ENCODE data around the gene ELMO3.

ELMO3 gene

DNA sequence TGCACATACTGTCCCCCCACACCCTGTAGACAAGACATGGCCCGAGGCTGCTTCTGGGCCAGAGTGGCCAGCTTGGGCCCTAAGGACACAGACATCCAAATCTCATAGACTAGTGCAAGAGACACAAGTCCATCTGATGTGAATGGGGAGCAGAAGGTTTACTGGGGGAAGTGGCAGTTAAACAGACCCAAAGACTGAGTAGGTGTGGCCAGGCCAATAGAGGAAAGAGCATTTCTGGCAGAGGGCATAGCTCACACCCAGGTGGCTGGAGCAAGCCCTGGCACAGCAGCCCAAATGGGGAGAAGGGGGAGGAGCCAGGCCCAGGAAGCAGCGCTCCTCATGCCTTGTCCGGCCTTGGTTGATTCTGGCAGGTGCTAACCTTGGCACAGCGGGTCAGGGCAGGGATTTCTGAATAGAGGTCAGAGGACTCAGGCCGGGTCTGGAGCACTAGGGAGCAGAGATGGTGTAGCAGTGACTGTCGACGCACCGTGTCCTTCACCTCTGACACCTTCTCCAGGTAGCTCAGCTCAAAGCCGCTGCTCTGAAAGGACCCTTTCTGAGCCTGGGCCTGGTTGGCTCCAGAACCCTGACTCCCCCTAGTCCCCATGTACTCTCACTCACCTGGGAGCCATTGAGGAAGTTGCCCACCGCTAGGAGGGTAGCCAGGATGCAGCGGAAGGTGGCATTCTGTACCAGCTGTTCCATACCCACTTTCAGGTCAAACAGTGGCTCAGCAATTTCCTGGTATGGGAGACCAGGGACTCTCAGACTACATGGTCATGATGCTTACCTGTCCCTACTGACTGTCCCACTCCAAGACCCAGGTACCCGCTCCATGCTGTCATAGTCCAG lies 32.1 kb downstream of the ELMO3 start:
- no peaks in the 10 kb centered on the region for H3K27me3 ChIP-seq (ENCODE audit: insufficient read depth, poor library complexity, severe bottlenecking)
- TF ChIP-seq, protein P1, sequence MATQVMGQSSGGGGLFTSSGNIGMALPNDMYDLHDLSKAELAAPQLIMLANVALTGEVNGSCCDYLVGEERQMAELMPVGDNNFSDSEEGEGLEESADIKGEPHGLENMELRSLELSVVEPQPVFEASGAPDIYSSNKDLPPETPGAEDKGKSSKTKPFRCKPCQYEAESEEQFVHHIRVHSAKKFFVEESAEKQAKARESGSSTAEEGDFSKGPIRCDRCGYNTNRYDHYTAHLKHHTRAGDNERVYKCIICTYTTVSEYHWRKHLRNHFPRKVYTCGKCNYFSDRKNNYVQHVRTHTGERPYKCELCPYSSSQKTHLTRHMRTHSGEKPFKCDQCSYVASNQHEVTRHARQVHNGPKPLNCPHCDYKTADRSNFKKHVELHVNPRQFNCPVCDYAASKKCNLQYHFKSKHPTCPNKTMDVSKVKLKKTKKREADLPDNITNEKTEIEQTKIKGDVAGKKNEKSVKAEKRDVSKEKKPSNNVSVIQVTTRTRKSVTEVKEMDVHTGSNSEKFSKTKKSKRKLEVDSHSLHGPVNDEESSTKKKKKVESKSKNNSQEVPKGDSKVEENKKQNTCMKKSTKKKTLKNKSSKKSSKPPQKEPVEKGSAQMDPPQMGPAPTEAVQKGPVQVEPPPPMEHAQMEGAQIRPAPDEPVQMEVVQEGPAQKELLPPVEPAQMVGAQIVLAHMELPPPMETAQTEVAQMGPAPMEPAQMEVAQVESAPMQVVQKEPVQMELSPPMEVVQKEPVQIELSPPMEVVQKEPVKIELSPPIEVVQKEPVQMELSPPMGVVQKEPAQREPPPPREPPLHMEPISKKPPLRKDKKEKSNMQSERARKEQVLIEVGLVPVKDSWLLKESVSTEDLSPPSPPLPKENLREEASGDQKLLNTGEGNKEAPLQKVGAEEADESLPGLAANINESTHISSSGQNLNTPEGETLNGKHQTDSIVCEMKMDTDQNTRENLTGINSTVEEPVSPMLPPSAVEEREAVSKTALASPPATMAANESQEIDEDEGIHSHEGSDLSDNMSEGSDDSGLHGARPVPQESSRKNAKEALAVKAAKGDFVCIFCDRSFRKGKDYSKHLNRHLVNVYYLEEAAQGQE (IDR thresholded peaks at IDR 0.05; ENCODE audit: insufficient replicate concordance, low read depth) = no peak
- no peak for TF ChIP-seq GABPA (IDR thresholded peaks at IDR 0.05; ENCODE audit: low read depth)
- TF ChIP-seq, protein P2, sequence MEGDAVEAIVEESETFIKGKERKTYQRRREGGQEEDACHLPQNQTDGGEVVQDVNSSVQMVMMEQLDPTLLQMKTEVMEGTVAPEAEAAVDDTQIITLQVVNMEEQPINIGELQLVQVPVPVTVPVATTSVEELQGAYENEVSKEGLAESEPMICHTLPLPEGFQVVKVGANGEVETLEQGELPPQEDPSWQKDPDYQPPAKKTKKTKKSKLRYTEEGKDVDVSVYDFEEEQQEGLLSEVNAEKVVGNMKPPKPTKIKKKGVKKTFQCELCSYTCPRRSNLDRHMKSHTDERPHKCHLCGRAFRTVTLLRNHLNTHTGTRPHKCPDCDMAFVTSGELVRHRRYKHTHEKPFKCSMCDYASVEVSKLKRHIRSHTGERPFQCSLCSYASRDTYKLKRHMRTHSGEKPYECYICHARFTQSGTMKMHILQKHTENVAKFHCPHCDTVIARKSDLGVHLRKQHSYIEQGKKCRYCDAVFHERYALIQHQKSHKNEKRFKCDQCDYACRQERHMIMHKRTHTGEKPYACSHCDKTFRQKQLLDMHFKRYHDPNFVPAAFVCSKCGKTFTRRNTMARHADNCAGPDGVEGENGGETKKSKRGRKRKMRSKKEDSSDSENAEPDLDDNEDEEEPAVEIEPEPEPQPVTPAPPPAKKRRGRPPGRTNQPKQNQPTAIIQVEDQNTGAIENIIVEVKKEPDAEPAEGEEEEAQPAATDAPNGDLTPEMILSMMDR (IDR thresholded peaks at IDR 0.05; ENCODE audit: insufficient read depth, low read length) = no peak
- TF ChIP-seq SPI1 (IDR thresholded peaks at IDR 0.05; ENCODE audit: borderline replicate concordance, low read depth) = no peak
- no peak for TF ChIP-seq POLR2AphosphoS5 (IDR thresholded peaks at IDR 0.05; ENCODE audit: low read depth)
- no peak overlapping the region for H3K4me3 ChIP-seq (replicated peaks; ENCODE audit: insufficient read depth, low read length)
- DNase-seq (ENCODE audit: low read depth in 1 of 2, low spot score in 1 of 2) = no peak
- no peak overlapping the region for H3K27ac ChIP-seq (replicated peaks)

DNA sequence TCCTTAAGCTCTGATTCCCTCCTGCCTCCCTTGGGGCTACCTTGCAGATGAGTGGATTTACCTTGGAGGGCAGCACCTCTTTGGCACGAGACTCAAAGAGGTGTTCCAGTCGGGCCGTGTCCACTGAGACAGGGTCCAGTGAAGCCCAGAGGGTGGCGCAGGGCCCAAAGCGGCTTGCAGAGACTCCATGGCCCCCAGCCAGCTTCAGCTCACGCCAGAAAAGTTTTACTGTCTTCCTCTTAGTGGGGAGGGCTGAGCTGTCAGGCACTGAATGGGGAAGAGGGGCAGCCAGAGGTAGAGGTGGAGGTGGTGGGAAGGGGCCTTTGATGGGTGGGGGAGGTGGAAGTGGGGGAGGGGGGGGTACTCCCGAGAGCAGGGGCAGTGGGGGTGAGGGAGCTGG lies 34.7 kb downstream of the ELMO3 start:
- Histone ChIP-seq H3K27ac (replicated peaks) (no peak overlapping the region), H3K4me3 (replicated peaks; ENCODE audit: insufficient read depth, low read length) (no peak overlapping the region), H3K27me3 (ENCODE audit: insufficient read depth, poor library complexity, severe bottlenecking) (no peaks in the 10 kb centered on the region)
- DNase-seq (ENCODE audit: low read depth in 1 of 2, low spot score in 1 of 2) = no peak
- TF ChIP-seq, protein P1 (IDR thresholded peaks at IDR 0.05; ENCODE audit: insufficient replicate concordance, low read depth) = no peak
- TF ChIP-seq SPI1 (IDR thresholded peaks at IDR 0.05; ENCODE audit: borderline replicate concordance, low read depth) = no peak
- TF ChIP-seq, protein P2 (IDR thresholded peaks at IDR 0.05; ENCODE audit: insufficient read depth, low read length) = no peak
- no peak for TF ChIP-seq POLR2AphosphoS5 (IDR thresholded peaks at IDR 0.05; ENCODE audit: low read depth)
- no peak for TF ChIP-seq GABPA (IDR thresholded peaks at IDR 0.05; ENCODE audit: low read depth)

DNA sequence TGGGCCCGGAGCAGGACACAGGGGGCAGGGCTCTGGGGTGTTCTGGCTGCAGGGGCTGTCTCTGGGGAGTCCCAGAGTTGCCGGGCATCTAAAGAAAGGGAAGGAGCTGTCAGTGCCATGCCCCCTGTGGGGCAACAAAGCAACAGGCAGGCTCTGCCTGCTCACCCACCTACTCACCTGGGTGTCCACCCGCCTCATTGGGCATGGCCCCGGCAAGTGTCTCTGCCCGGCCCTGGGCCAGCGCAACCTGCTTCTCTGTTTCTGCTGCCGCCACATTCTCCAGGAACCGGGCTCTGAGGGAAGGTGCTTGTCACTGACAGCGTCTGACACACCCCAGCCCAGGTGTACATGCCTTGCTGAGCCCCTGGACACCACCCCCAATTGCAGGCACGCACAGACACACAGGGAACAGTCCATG lies 35.3 kb downstream of the ELMO3 start:
- DNase-seq (ENCODE audit: low read depth in 1 of 2, low spot score in 1 of 2) = no peak
- no peak overlapping the region for H3K27ac ChIP-seq (replicated peaks)
- H3K27me3 ChIP-seq (ENCODE audit: insufficient read depth, poor library complexity, severe bottlenecking) = no peaks in the 10 kb centered on the region
- no peak overlapping the region for H3K4me3 ChIP-seq (replicated peaks; ENCODE audit: insufficient read depth, low read length)
- TF ChIP-seq GABPA (IDR thresholded peaks at IDR 0.05; ENCODE audit: low read depth) (no peak), SPI1 (IDR thresholded peaks at IDR 0.05; ENCODE audit: borderline replicate concordance, low read depth) (no peak), POLR2AphosphoS5 (IDR thresholded peaks at IDR 0.05; ENCODE audit: low read depth) (no peak)
- TF ChIP-seq, protein P2 (IDR thresholded peaks at IDR 0.05; ENCODE audit: insufficient read depth, low read length) = no peak
- TF ChIP-seq, protein P1 (IDR thresholded peaks at IDR 0.05; ENCODE audit: insufficient replicate concordance, low read depth) = no peak

All from HL-60 (cell line).